BLaER1 treated with 17β-estradiol and CSF1 and Interleukin-3, amounts not matched to agents 10 nM and 100 nM (cell line): ENCODE measurements around the gene SALL2.

Experiments used
- H3K27ac ChIP-seq, 11 experiments: shearing (Covaris generic); formaldehyde crosslinking; 2 replicates each; pipeline ENCODE4 v1.8.1; 2022
- H3K27me3 ChIP-seq, 11 experiments: shearing (Covaris generic); formaldehyde crosslinking; 2 replicates each; pipeline ENCODE4 v1.8.1; 2022
- H3K36me3 ChIP-seq, 11 experiments: shearing (Covaris generic); formaldehyde crosslinking; 2 replicates each; pipeline ENCODE4 v1.8.1; 2022
- H3K4me1 ChIP-seq, 10 experiments: shearing (Covaris generic); formaldehyde crosslinking; 2 replicates each; pipeline ENCODE4 v1.8.1; 2022
- H3K4me2 ChIP-seq, 11 experiments: shearing (Covaris generic); formaldehyde crosslinking; 2 replicates each; pipeline ENCODE4 v1.8.1; 2022
- H3K4me3 ChIP-seq, 10 experiments: shearing (Covaris generic); formaldehyde crosslinking; 2 replicates each; pipeline ENCODE4 v1.8.1; 2022
- H3K9ac ChIP-seq, 11 experiments: shearing (Covaris generic); formaldehyde crosslinking; 2 replicates each; pipeline ENCODE4 v1.8.1; 2022
- H3K9me3 ChIP-seq, 11 experiments: shearing (Covaris generic); formaldehyde crosslinking; replicated peaks in 1 of 11; 2 replicates each; pipeline ENCODE4 v1.8.1; 2022
- H4K20me1 ChIP-seq, 11 experiments: shearing (Covaris generic); formaldehyde crosslinking; 2 replicates each; pipeline ENCODE4 v1.8.1; 2022
- Cebpa-rat ChIP-seq, 11 experiments: shearing (Covaris generic); IDR thresholded peaks; 2 replicates each; pipeline ENCODE4 v1.8.1; 2022

Gene SALL2

DNA sequence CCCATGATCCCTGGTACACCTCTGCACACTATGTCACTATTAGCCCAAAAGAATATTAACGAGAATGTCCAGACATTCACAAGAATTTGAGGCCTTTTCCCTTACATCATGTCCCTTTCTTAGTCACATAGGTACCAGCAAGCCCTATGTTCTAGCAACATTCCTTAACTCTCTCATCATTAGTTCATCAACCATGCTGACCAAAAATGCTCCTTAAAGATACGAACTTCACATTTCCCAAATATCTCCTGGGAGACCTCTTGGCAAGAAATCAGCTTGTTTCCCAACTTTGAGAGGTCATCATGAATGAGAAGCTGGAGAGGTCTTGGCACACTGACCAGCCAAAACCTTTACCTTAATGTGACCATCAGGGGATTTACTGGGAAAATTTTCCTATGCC is 4.6 kb downstream of the SALL2 start:
- no peaks in the 10 kb centered on the region for H3K27me3 ChIP-seq

DNA sequence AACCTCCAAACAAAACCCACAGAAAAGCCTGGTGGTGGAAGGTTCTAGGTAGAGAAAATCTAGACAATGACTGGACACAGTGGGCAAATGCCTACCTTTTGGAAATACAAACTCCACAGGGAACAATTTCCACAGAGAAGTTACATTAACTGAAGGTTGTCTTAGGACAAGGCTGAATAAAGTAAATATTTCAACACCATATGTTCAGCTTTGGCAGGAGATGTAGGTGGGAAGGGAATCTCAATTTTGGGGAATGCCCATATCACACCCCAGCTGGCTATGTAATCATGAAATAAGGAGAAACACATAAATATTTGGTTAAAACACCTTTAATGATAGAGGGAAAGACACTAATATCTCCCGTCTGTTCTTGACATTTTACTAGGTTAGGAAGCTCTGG is 5.4 kb downstream of the SALL2 start:
- H3K27ac ChIP-seq, result no peak overlapping the region
- no peak overlapping the region for H3K4me2 ChIP-seq
- no peaks in the 10 kb centered on the region for H3K9me3 ChIP-seq
- no peaks in the 10 kb centered on the region for H4K20me1 ChIP-seq
- no peaks in the 10 kb centered on the region; a peak in 1 of 22 replicates for H3K36me3 ChIP-seq
- no peak for TF ChIP-seq Cebpa-rat (IDR thresholded peaks at IDR 0.05)
- no peaks in the 10 kb centered on the region for H3K27me3 ChIP-seq
- no peak overlapping the region for H3K9ac ChIP-seq
- no peak overlapping the region for H3K4me3 ChIP-seq
- peaks cover 0 to 16% (median 9%) of the 10 kb centered on the region in 10 experiments; a peak in 12 of 20 replicates for H3K4me1 ChIP-seq

More for the DNA sequence above, 4.6 kb downstream of the SALL2 start:
- Histone ChIP-seq H3K4me2 (no peak overlapping the region), H4K20me1 (no peaks in the 10 kb centered on the region), H3K36me3 (no peaks in the 10 kb centered on the region; a peak in 1 of 22 replicates), H3K9ac (no peak overlapping the region), H3K4me1 (peaks cover under 1 to 18% (median 11%) of the 10 kb centered on the region in 10 experiments; a peak in 19 of 20 replicates), H3K4me3 (no peak overlapping the region), H3K27ac (no peak overlapping the region), H3K9me3 (no peaks in the 10 kb centered on the region)
- TF ChIP-seq Cebpa-rat (IDR thresholded peaks at IDR 0.05), result no peak

DNA sequence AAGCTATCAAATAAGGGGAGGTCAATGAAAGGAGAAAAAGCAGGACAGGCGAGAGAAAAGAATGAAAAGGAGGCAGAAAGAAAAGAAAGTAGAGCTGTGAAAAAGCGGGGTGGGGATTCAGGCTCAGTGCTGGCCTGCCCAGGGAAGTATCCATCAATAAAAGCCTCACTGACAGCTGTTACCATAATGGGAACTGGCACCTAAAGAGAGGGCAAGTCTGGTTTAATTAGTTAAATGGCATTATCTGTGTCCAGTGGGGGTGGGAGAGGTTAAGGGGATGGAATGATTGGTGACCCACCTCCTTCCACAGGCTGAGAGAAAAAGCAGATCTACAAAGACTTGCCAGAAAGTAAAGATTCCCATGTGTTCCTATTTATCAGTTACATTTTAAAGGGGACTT is 7.4 kb downstream of the SALL2 start:
- no peak for TF ChIP-seq Cebpa-rat (IDR thresholded peaks at IDR 0.05)
- Histone ChIP-seq H3K4me3 (no peak overlapping the region), H3K9ac (no peak overlapping the region), H4K20me1 (no peaks in the 10 kb centered on the region), H3K4me1 (no peaks in the 10 kb centered on the region; a peak in 1 of 20 replicates), H3K9me3 (no peaks in the 10 kb centered on the region), H3K27me3 (no peaks in the 10 kb centered on the region), H3K27ac (no peak overlapping the region), H3K36me3 (no peaks in the 10 kb centered on the region; a peak in 1 of 22 replicates), H3K4me2 (no peak overlapping the region)

DNA sequence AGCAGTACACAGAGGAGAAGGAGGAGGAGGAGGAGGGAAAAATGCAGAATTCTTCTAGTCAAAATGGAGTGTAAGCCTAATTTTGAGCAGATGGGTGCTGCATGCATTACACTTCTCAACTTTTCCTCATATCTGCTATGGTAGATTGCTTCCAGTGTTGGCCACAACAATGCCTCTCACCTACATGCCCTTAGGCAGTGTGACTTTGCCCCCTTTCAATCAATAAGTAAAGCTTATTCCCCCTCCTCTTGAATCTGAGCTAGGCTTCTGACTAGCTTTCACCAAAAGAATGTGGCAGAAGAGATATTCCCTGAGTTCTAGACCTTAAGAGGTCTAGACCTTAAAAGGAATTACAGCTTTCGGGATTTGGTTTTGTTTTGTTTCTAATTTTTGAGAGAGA is 11.8 kb downstream of the SALL2 start:
- Histone ChIP-seq H3K9me3 (no peaks in the 10 kb centered on the region), H3K27me3 (no peaks in the 10 kb centered on the region), H3K4me3 (no peak overlapping the region), H3K27ac (no peak overlapping the region), H3K36me3 (peaks cover 0 to 2% (median under 1%) of the 10 kb centered on the region in 11 experiments; a peak in 7 of 22 replicates), H3K4me1 (peaks cover 8 to 14% (median 11%) of the 10 kb centered on the region in 10 experiments), H4K20me1 (peaks cover 0 to 2% (median 0%) of the 10 kb centered on the region in 11 experiments; a peak in 2 of 22 replicates), H3K9ac (no peak overlapping the region), H3K4me2 (no peak overlapping the region)
- TF ChIP-seq Cebpa-rat (IDR thresholded peaks at IDR 0.05), result no peak

DNA sequence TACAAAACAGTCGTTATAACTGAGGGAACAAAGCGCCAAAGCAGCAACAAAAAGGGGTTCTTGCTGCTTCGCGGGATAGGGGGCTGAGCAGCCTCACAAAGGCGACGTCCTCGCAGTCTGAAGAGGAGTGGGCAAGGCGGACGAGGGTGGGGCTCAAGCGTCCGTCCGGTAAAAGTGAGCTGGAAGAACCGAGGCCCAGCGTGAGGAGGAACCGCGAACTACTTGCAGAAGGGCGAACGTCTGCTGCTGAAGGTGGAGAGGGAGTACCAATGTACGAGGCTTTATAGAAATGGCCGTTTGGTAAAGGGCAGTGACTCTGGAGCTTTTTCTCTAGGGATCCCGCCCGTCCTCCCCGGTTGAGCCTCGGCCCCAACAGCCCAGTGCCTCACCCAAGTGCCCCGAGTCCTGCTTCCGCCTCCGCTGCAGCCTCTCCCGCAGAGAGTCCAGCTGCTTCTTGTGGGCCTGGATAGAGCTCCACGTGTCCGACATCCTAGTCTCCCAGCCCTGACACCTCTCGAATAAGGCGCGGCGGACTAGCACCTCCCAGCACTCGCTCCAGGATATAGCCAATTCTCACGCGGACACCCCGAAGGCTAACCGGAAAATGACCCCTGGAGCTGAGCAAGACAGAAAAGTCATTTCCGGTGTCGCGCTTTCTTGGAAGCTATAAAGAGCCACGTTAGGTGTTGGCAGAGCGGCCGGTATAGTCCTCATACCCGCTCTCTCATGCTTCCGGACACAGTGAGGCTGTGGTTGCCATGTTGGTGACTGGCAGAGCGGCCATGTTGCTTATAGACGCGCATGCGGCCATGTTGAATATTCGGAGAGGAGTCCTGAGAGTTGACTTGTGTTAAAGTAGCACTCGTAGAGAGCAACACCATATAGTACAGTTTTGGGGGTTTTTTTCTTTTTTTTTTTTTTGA is 15.2 kb downstream of the SALL2 start, which contains the start of gene METTL3:
TSS of gene METTL3 (minus strand) at position 606 of the 923 bp plus-strand sequence. CDS start at position 489, 117 bp downstream.
- peaks cover 16 to 35% (median 33%) of the 10 kb centered on the region in 11 experiments for H3K36me3 ChIP-seq
- H4K20me1 ChIP-seq, result peaks cover 0 to 27% (median 15%) of the 10 kb centered on the region in 11 experiments; a peak in 13 of 22 replicates
- H3K9me3 ChIP-seq, result no peaks in the 10 kb centered on the region
- peak within 1 kb of the TSS; percentile 86 to 98 (median 93) for H3K9ac ChIP-seq
- peak within 1 kb of the TSS; percentile 84 to 97 (median 88) for H3K4me2 ChIP-seq
- H3K27me3 ChIP-seq, result no peaks in the 10 kb centered on the region
- no peak for TF ChIP-seq Cebpa-rat (IDR thresholded peaks at IDR 0.05)
- H3K27ac ChIP-seq, result peak within 1 kb of the TSS; percentile 53 to 99 (median 93)
- peak within 1 kb of the TSS; percentile 67 to 99 (median 86) for H3K4me3 ChIP-seq
- H3K4me1 ChIP-seq, result peaks cover 13 to 28% (median 18%) of the 10 kb centered on the region in 10 experiments

DNA sequence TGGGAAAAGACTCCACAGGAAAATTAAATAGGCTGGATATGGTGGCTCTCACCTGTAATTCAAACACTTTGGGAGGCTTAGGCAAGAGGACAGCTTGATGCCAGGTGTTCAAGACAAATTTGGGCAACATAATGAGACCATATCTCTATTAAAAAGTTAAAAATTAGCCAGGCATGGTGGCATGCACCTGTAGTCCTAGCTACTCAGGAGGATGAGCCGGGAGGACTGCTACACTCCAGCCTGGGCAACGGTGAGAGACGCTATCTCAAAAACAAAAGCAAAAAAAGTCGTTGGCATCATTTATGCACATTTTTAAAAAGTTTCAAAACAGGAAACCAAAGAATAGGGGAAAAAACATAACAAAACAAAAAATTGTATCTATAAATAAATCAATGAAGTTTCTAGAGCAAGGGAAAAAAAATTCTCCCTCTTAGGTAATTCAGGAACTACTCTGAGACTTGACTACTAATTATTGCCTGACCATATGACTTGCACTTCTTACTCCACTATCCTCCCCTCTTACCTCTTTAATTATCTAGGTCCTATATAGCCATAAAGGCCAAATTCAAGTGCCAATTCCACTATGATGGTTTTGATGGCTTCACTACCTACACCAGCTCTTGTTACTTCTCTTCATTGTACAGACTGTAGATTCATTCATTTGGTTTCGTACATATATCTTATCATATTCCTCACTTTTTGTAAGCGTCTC is 16.6 kb downstream of the SALL2 start:
- peak overlapping the region; percentile 67 to 99 (median 86) for H3K4me3 ChIP-seq
- peak overlapping the region; percentile 86 to 98 (median 93); a peak in 21 of 22 replicates for H3K9ac ChIP-seq
- peak overlapping the region in 10 of 11 experiments; percentile 79 to 99 (median 94); a peak in 18 of 22 replicates for H3K27ac ChIP-seq

DNA sequence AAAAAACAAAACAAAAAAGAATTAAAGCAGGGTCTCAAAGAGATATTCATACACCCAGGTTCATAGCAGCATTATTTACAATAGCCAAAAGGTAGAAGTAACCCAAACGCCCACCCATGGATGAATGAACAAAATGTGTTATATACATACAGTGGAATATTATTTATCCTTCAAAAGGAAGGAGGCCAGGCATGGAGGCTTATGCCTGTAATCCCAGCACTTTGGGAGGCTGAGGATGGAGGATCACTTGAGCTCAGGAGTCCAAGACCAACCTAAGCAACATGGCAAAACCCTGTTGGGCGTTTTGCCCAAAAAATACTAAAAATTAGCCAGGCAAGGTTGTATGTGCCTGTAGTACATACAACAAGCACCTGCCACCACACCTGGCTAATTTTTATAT is 19.6 kb downstream of the SALL2 start:
- no peak overlapping the region for H3K9ac ChIP-seq
- peaks cover 0 to 70% (median 36%) of the 10 kb centered on the region in 11 experiments; a peak in 16 of 22 replicates for H4K20me1 ChIP-seq
- no peak for TF ChIP-seq Cebpa-rat (IDR thresholded peaks at IDR 0.05)
- H3K27me3 ChIP-seq, result no peaks in the 10 kb centered on the region
- no peak overlapping the region for H3K4me2 ChIP-seq
- H3K4me3 ChIP-seq, result no peak overlapping the region
- no peak overlapping the region for H3K27ac ChIP-seq
- no peaks in the 10 kb centered on the region for H3K9me3 ChIP-seq
- peaks cover 42 to 76% (median 64%) of the 10 kb centered on the region in 11 experiments for H3K36me3 ChIP-seq
- H3K4me1 ChIP-seq, result peaks cover 15 to 33% (median 18%) of the 10 kb centered on the region in 10 experiments

More for the DNA sequence above, 16.6 kb downstream of the SALL2 start:
- Histone ChIP-seq H3K4me2 (peak overlapping the region; percentile 84 to 97 (median 88)), H3K36me3 (peaks cover 16 to 45% (median 37%) of the 10 kb centered on the region in 11 experiments), H4K20me1 (peaks cover 0 to 41% (median 18%) of the 10 kb centered on the region in 11 experiments; a peak in 14 of 22 replicates), H3K9me3 (no peaks in the 10 kb centered on the region), H3K27me3 (no peaks in the 10 kb centered on the region), H3K4me1 (peaks cover 17 to 37% (median 19%) of the 10 kb centered on the region in 10 experiments)
- no peak for TF ChIP-seq Cebpa-rat (IDR thresholded peaks at IDR 0.05)

DNA sequence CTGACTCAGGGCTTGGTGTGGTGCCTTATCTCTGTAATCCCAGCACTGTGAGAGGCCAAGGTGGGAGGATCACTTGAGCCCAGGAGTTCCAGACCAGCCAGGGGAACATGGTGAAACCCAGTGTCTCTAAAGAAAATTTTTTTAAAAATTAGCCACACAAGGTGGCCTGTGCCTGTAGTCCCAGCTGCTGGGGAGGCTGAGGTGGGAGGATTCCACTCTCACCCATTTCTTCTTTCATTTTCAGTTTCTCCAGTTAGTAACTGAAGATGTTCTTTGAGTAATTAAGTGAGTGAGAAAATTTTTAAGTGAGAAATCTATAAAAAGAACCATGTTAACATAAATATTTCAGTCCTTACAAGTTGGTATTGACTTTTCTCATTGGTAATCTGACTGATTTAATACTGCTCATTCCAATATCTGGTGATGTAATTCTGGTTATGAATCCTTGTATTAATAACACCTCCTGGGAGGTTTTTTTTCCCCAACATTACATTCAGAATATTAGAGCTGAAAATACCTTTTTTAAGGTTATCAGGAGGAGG is 21.1 kb downstream of the SALL2 start:
- H3K36me3 ChIP-seq, result peaks cover 56 to 90% (median 78%) of the 10 kb centered on the region in 11 experiments

More for the DNA sequence above, 21.1 kb downstream of the SALL2 start:
- Histone ChIP-seq H3K4me1 (peaks cover 12 to 31% (median 16%) of the 10 kb centered on the region in 10 experiments), H3K27me3 (no peaks in the 10 kb centered on the region), H4K20me1 (peaks cover 0 to 83% (median 47%) of the 10 kb centered on the region in 11 experiments; a peak in 17 of 22 replicates), H3K9me3 (no peaks in the 10 kb centered on the region), H3K4me2 (0 out of 22 replicates have a peak overlapping the region, but pooled peaks of 1 of the 11 experiments have one; percentile 32), H3K9ac (no peak overlapping the region), H3K27ac (no peak overlapping the region), H3K4me3 (no peak overlapping the region)
- no peak for TF ChIP-seq Cebpa-rat (IDR thresholded peaks at IDR 0.05)
